ENCODE results near the gene LRRFIP1.
A peak's percentile ranks its signal among the peaks of the same experiment; 100 is the strongest.

The LRRFIP1 gene

GRCh38 chr2:237640493-237640998, 13.2 kb downstream of the LRRFIP1 start:
- Mint-ChIP-seq H3K36me3 (ENCODE audit: low read depth) (peaks cover 62% of the 10 kb centered on the region), H3K9me3 (peaks cover 24% of the 10 kb centered on the region), H3K27me3 (ENCODE audit: low read depth, poor library complexity) (no peaks in the 10 kb centered on the region), H3K4me1 (peaks cover 26% of the 10 kb centered on the region), H3K27ac (peak overlapping the region; percentile 48), H3K4me3 (no peak overlapping the region)
- no peak for DNase-seq
- TF ChIP-seq CTCF (IDR thresholded peaks at IDR 0.05): no peak

GRCh38 chr2:237642038-237642734, 14.8 kb downstream of the LRRFIP1 start:
- DNase-seq: no peak
- H3K4me3 Mint-ChIP-seq: no peak overlapping the region

GRCh38 chr2:237643066-237643465, 15.7 kb downstream of the LRRFIP1 start:
- H3K4me3 Mint-ChIP-seq: no peak overlapping the region
- no peak for DNase-seq
- no peaks in the 10 kb centered on the region for H3K27me3 Mint-ChIP-seq (ENCODE audit: low read depth, poor library complexity)
- peaks cover 36% of the 10 kb centered on the region for H3K4me1 Mint-ChIP-seq
- H3K9me3 Mint-ChIP-seq: peaks cover 4% of the 10 kb centered on the region
- H3K36me3 Mint-ChIP-seq (ENCODE audit: low read depth): peaks cover 61% of the 10 kb centered on the region
- no peak overlapping the region for H3K27ac Mint-ChIP-seq
- no peak for TF ChIP-seq CTCF (IDR thresholded peaks at IDR 0.05)

More at GRCh38 chr2:237642038-237642734, 14.8 kb downstream of the LRRFIP1 start:
- no peak overlapping the region for H3K27ac Mint-ChIP-seq
- peaks cover 11% of the 10 kb centered on the region for H3K9me3 Mint-ChIP-seq
- no peaks in the 10 kb centered on the region for H3K27me3 Mint-ChIP-seq (ENCODE audit: low read depth, poor library complexity)
- TF ChIP-seq CTCF (IDR thresholded peaks at IDR 0.05): no peak
- peaks cover 66% of the 10 kb centered on the region for H3K36me3 Mint-ChIP-seq (ENCODE audit: low read depth)
- peaks cover 31% of the 10 kb centered on the region for H3K4me1 Mint-ChIP-seq

GRCh38 chr2:237643582-237644380, 16.4 kb downstream of the LRRFIP1 start:
- H3K27ac Mint-ChIP-seq: no peak overlapping the region
- no peaks in the 10 kb centered on the region for H3K27me3 Mint-ChIP-seq (ENCODE audit: low read depth, poor library complexity)
- H3K4me3 Mint-ChIP-seq: no peak overlapping the region
- no peak for DNase-seq
- H3K9me3 Mint-ChIP-seq: no peaks in the 10 kb centered on the region
- TF ChIP-seq CTCF (IDR thresholded peaks at IDR 0.05): no peak
- H3K36me3 Mint-ChIP-seq (ENCODE audit: low read depth): peaks cover 56% of the 10 kb centered on the region
- H3K4me1 Mint-ChIP-seq: peaks cover 40% of the 10 kb centered on the region

GRCh38 chr2:237644381-237644703, 17.0 kb downstream of the LRRFIP1 start:
- Mint-ChIP-seq H3K4me3 (no peak overlapping the region), H3K4me1 (peaks cover 35% of the 10 kb centered on the region), H3K36me3 (ENCODE audit: low read depth) (peaks cover 53% of the 10 kb centered on the region), H3K27me3 (ENCODE audit: low read depth, poor library complexity) (no peaks in the 10 kb centered on the region), H3K9me3 (no peaks in the 10 kb centered on the region), H3K27ac (no peak overlapping the region)
- DNase-seq: no peak
- no peak for TF ChIP-seq CTCF (IDR thresholded peaks at IDR 0.05)

All from nephron progenitor cell (in vitro differentiated cells).